ENCODE results near the gene SBNO2. TPM values are rescaled to one million over a fixed set of nuclear protein-coding genes. Genes with fewer than 3 reads are reported as not detected.

SBNO2 gene
- total and polyA plus RNA-seq, 2 donors (not counting 1 experiment from before 2014, with no cell fraction given) = 42.8 to 83.3 TPM

- H3K79me2 ChIP-seq (ENCODE audit: control insufficient read depth, insufficient read depth, low read length) = peaks cover 77% of the 10 kb centered on the region
- no peak overlapping the region for H3K27ac ChIP-seq (ENCODE audit: low read length in 2 of 2)
- H3K4me3 ChIP-seq (ENCODE audit: control extremely low read depth in 1 of 5, extremely low read depth in 1 of 5, insufficient read depth in 1 of 5, low read depth in 2 of 5, low read length in 4 of 5) = no peak overlapping the region
- DNase-seq (no peak), ATAC-seq (ENCODE audit: low read depth) (no peak)
- intact Hi-C loops (cut with micrococcal nuclease) = no loop called here
- H3K9me3 Mint-ChIP-seq (ENCODE audit: insufficient read depth) = no peaks in the 10 kb centered on the region
- H3K27ac Mint-ChIP-seq = peak overlapping the region; percentile 50
- H4K20me1 ChIP-seq (ENCODE audit: control insufficient read depth, insufficient read depth, low read length, poor library complexity, severe bottlenecking) = peaks cover 79% of the 10 kb centered on the region
- no peak overlapping the region for H2AFZ ChIP-seq (ENCODE audit: insufficient read depth, low read depth, low read length, poor library complexity, severe bottlenecking)
- no peak overlapping the region for H3K4me2 ChIP-seq (replicated peaks; ENCODE audit: low read depth, low read length, poor library complexity, severe bottlenecking)
- no peak overlapping the region for H3K9ac ChIP-seq (ENCODE audit: low read length)
- TF ChIP-seq CTCF (IDR thresholded peaks at IDR 0.05) (no peak), EZH2 (IDR thresholded peaks at IDR 0.05; ENCODE audit: borderline replicate concordance, insufficient read depth, low read depth, low read length, poor library complexity, severe bottlenecking) (no peak)
- no peak overlapping the region for H3K4me3 Mint-ChIP-seq
- H3K4me1 ChIP-seq (ENCODE audit: control insufficient read depth in 2 of 2, insufficient read depth in 2 of 2, low read length in 2 of 2) = no peaks in the 10 kb centered on the region
- 88% methylated on average over 22 of the region's 26 CpGs for WGBS (ENCODE audit: insufficient coverage)
- ChIA-PET POLR2A (interaction anchor here (0.6 kb wide), 1 partner anchor 586 kb away, joined by 4 read pairs; no protein-coding TSS in a partner anchor), CTCF (no interaction called here)
- peaks cover 0 to 5% of the 10 kb centered on the region in 2 experiments for H3K36me3 ChIP-seq (replicated peaks in 1 of 2; ENCODE audit: control extremely low read depth in 1 of 2, control insufficient read depth in 1 of 2, extremely low read depth in 1 of 2, insufficient read depth in 2 of 2, low read length in 1 of 2)
- H3K9me3 ChIP-seq (ENCODE audit: control extremely low read depth in 1 of 3, control insufficient read depth in 2 of 3, insufficient read depth in 1 of 3, low read length in 2 of 3) = no peaks in the 10 kb centered on the region
- no peaks in the 10 kb centered on the region for H3K27me3 Mint-ChIP-seq
- no peaks in the 10 kb centered on the region for H3K27me3 ChIP-seq (replicated peaks in 1 of 4; ENCODE audit: control extremely low read depth in 1 of 4, control insufficient read depth in 3 of 4, insufficient read depth in 4 of 4, low read length in 3 of 4)
- H3K4me1 Mint-ChIP-seq = peaks cover 8% of the 10 kb centered on the region
Measured at GRCh38 chr19:1162404-1163282, 11.4 kb downstream of the SBNO2 start.

GRCh38 chr19:1161716-1162115 lies 12.4 kb downstream of the SBNO2 start:
- H3K27ac Mint-ChIP-seq = peak overlapping the region; percentile 59
- ATAC-seq (ENCODE audit: low read depth) (no peak), DNase-seq (no peak)
- H3K27me3 Mint-ChIP-seq = no peaks in the 10 kb centered on the region
- Histone ChIP-seq H3K4me1 (ENCODE audit: control insufficient read depth in 2 of 2, insufficient read depth in 2 of 2, low read length in 2 of 2) (no peaks in the 10 kb centered on the region), H2AFZ (ENCODE audit: insufficient read depth, low read depth, low read length, poor library complexity, severe bottlenecking) (no peak overlapping the region), H4K20me1 (ENCODE audit: control insufficient read depth, insufficient read depth, low read length, poor library complexity, severe bottlenecking) (peaks cover 79% of the 10 kb centered on the region), H3K36me3 (replicated peaks in 1 of 2; ENCODE audit: control extremely low read depth in 1 of 2, control insufficient read depth in 1 of 2, extremely low read depth in 1 of 2, insufficient read depth in 2 of 2, low read length in 1 of 2) (peaks cover 0 to 4% of the 10 kb centered on the region in 2 experiments), H3K27ac (ENCODE audit: low read length in 2 of 2) (no peak overlapping the region), H3K9me3 (ENCODE audit: control extremely low read depth in 1 of 3, control insufficient read depth in 2 of 3, insufficient read depth in 1 of 3, low read length in 2 of 3) (no peaks in the 10 kb centered on the region), H3K4me3 (ENCODE audit: control extremely low read depth in 1 of 5, extremely low read depth in 1 of 5, insufficient read depth in 1 of 5, low read depth in 2 of 5, low read length in 4 of 5) (no peak overlapping the region), H3K79me2 (ENCODE audit: control insufficient read depth, insufficient read depth, low read length) (peaks cover 77% of the 10 kb centered on the region), H3K27me3 (replicated peaks in 1 of 4; ENCODE audit: control extremely low read depth in 1 of 4, control insufficient read depth in 3 of 4, insufficient read depth in 4 of 4, low read length in 3 of 4) (no peaks in the 10 kb centered on the region), H3K9ac (ENCODE audit: low read length) (no peak overlapping the region), H3K4me2 (replicated peaks; ENCODE audit: low read depth, low read length, poor library complexity, severe bottlenecking) (no peak overlapping the region)
- intact Hi-C loops (cut with micrococcal nuclease) = no loop called here
- 58% methylated on average over 8 of the region's 18 CpGs for WGBS (ENCODE audit: insufficient coverage)
- H3K9me3 Mint-ChIP-seq (ENCODE audit: insufficient read depth) = no peaks in the 10 kb centered on the region
- TF ChIP-seq CTCF (IDR thresholded peaks at IDR 0.05) = no peak
- no peak for TF ChIP-seq EZH2 (IDR thresholded peaks at IDR 0.05; ENCODE audit: borderline replicate concordance, insufficient read depth, low read depth, low read length, poor library complexity, severe bottlenecking)
- CTCF ChIA-PET = no interaction called here
- no peak overlapping the region for H3K4me3 Mint-ChIP-seq
- H3K4me1 Mint-ChIP-seq = peaks cover 8% of the 10 kb centered on the region
- POLR2A ChIA-PET = interaction anchor here (0.7 kb wide), 1 partner anchor 135 kb away, joined by 4 read pairs; the partner anchor contains the start of gene CNN2
